AG04450 (cell line): ENCODE data around the gene VEGFB. TPM values are rescaled to one million over a fixed set of nuclear protein-coding genes. Genes with fewer than 3 reads are reported as not detected.
A peak's percentile ranks its signal among the peaks of the same experiment; 100 is the strongest.

Source experiments
- CTCF ChIA-PET: fragments of 300-600, 350-600 bp; formaldehyde crosslinking; extraction: SDS; loops from one replicate; lab custom pipeline; 2022; ENCODE audit warnings: antibody characterized with exemption, inconsistent platforms; lab: Charles Lee
- POLR2A ChIA-PET: fragments of 350-600 bp; formaldehyde crosslinking; extraction: SDS; loops from one replicate; lab custom pipeline; 2021; ENCODE audit warnings: antibody characterized with exemption, inconsistent platforms; lab: Yijun Ruan, JAX
- DNase-seq: peaks from one replicate; pipeline ENCODE4 v3.0.0-alpha.2; 2011; ENCODE audit warnings: low read depth, low spot score
- H3K27ac ChIP-seq: one replicate; pipeline ENCODE4 v1.5.1; 2012; ENCODE audit warnings: low read depth, low read length, control low read depth
- H3K27me3 ChIP-seq: one replicate; pipeline ENCODE4 v1.6.0; 2012; ENCODE audit warnings: low read length; ENCODE audit not compliant: control insufficient read depth, insufficient read depth
- H3K4me3 ChIP-seq: 2 replicates; pipeline ENCODE4 v1.5.1; 2011; ENCODE audit warnings: mild to moderate bottlenecking, low read depth, low read length, control low read depth
- H3K9me3 ChIP-seq: 2 replicates; pipeline ENCODE4 v1.5.1; 2012; ENCODE audit warnings: low read length; ENCODE audit not compliant: control insufficient read depth, insufficient read depth
- polyA plus RNA-seq: library from polyadenylated mRNA; depleted of rRNA; stranded (reverse); fragments of >200 nt; gene quantifications from 2 replicates; pipeline ENCODE4 v1.2.3, GENCODE V29; 2011; rRNA removed
- TF ChIP-seq, protein P1 (sequence below): IDR thresholded peaks from 2 replicates; pipeline ENCODE4 v1.5.1; 2011; ENCODE audit warnings: low read depth, low read length, control low read depth, inconsistent platforms

The VEGFB gene
- polyA plus RNA-seq, 1 experiment = 11.8 TPM

DNA sequence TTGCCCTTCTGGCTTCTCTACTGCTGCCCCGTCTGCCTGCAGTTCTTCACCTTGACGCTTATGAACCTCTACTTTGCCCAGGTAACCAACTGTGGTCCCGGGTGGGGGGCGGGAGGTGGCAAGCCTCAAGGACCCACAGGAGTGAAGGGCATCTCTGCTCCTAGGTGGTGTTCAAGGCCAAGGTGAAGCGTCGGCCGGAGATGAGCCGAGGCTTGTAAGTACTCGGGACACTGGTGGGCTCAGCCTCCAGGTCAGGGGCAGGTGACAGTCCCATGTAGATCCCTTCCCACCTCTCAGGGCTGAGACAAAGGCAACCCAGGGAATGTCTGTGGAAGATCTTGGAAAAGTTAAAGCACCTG, 52.4 kb downstream of the VEGFB start:
- no peaks in the 10 kb centered on the region for H3K9me3 ChIP-seq
- H3K4me3 ChIP-seq = 0 out of 2 replicates have a peak overlapping the region, but pooled peaks have one; percentile 73
- TF ChIP-seq, protein P1, sequence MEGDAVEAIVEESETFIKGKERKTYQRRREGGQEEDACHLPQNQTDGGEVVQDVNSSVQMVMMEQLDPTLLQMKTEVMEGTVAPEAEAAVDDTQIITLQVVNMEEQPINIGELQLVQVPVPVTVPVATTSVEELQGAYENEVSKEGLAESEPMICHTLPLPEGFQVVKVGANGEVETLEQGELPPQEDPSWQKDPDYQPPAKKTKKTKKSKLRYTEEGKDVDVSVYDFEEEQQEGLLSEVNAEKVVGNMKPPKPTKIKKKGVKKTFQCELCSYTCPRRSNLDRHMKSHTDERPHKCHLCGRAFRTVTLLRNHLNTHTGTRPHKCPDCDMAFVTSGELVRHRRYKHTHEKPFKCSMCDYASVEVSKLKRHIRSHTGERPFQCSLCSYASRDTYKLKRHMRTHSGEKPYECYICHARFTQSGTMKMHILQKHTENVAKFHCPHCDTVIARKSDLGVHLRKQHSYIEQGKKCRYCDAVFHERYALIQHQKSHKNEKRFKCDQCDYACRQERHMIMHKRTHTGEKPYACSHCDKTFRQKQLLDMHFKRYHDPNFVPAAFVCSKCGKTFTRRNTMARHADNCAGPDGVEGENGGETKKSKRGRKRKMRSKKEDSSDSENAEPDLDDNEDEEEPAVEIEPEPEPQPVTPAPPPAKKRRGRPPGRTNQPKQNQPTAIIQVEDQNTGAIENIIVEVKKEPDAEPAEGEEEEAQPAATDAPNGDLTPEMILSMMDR = no peak
- CTCF ChIA-PET = interaction anchor here (12.0 kb wide), 1 partner anchor 16 kb away, joined by 124 read pairs; the partner anchor contains the start of gene CATSPERZ
- DNase-seq = no peak
- H3K27ac ChIP-seq = no peak overlapping the region
- POLR2A ChIA-PET = interaction anchor here (0.6 kb wide), 1 partner anchor 603 kb away, joined by 10 read pairs; no protein-coding TSS in a partner anchor
- H3K27me3 ChIP-seq = peaks cover 10% of the 10 kb centered on the region

DNA sequence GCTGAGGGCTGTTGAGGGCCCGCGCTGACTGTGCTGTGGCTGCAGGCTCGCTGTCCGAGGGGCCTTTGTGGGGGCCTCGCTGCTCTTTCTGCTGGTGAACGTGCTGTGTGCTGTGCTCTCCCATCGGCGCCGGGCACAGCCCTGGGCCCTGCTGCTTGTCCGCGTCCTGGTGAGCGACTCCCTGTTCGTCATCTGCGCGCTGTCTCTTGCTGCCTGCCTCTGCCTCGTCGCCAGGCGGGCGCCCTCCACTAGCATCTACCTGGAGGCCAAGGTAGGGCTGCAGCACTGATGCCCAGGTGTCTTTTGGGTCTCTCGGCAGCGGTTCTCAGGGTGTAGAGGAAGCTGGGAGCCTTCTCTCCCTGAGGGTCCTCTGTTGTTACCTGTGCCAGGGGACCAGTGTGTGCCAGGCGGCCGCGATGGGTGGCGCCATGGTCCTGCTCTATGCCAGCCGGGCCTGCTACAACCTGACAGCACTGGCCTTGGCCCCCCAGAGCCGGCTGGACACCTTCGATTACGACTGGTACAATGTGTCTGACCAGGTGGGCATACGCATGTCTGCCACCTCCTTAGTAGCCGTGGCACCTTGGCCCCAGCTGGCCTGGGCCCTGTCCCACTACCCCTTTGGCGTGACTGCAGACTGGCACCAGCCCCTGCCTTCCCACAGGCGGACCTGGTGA, 53.4 kb downstream of the VEGFB start:
- no peak overlapping the region for H3K27ac ChIP-seq
- TF ChIP-seq, protein P1 = no peak
- H3K27me3 ChIP-seq = peaks cover 19% of the 10 kb centered on the region
- H3K9me3 ChIP-seq = no peaks in the 10 kb centered on the region
- H3K4me3 ChIP-seq = no peak overlapping the region
- ChIA-PET POLR2A (interaction anchor here (0.6 kb wide), 1 partner anchor 24 kb away, joined by 3 read pairs; no protein-coding TSS in a partner anchor), CTCF (interaction anchor here (12.0 kb wide), 1 partner anchor 15 kb away, joined by 124 read pairs; the partner anchor contains the start of gene CATSPERZ)
- DNase-seq = no peak

DNA sequence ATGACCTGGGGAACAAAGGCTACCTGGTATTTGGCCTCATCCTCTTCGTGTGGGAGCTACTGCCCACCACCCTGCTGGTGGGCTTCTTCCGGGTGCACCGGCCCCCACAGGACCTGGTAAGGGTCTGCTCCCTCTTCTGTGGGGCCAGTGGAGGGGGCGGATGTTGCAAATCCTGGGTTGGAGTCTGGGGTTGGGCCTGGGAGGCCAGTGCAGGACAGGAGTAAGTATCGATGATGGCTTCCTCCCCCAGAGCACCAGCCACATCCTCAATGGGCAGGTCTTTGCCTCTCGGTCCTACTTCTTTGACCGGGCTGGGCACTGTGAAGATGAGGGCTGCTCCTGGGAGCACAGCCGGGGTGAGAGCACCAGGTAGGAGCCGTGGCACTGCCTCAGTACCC, 54.0 kb downstream of the VEGFB start:
- H3K9me3 ChIP-seq = no peaks in the 10 kb centered on the region
- no peak overlapping the region for H3K27ac ChIP-seq
- H3K4me3 ChIP-seq = no peak overlapping the region
- peaks cover 24% of the 10 kb centered on the region for H3K27me3 ChIP-seq
- ChIA-PET POLR2A (no interaction called here), CTCF (interaction anchor here (12.0 kb wide), 1 partner anchor 14 kb away, joined by 124 read pairs; the partner anchor contains the start of gene CATSPERZ)
- no peak for DNase-seq
- TF ChIP-seq, protein P1 = no peak

Other genes with a start within 250 kb of the VEGFB start
- 99.0 and 105 TPM in 2 replicates for gene OTUB1, start 248.1 kb upstream of the VEGFB start, polyA plus RNA-seq
- gene FLRT1, start 198.7 kb upstream of the VEGFB start, polyA plus RNA-seq = 0.17 and 0.33 TPM in 2 replicates
- 8.0 and 8.1 TPM in 2 replicates for gene MACROD1, start 68.5 kb upstream of the VEGFB start, polyA plus RNA-seq
- gene STIP1, start 48.4 kb upstream of the VEGFB start, polyA plus RNA-seq = 166 and 171 TPM in 2 replicates
- 0.38 and 0.72 TPM in 2 replicates for gene FERMT3, start 27.9 kb upstream of the VEGFB start, polyA plus RNA-seq
- 21.6 and 34.0 TPM in 2 replicates for gene TRPT1, start 8.4 kb upstream of the VEGFB start, polyA plus RNA-seq
- gene NUDT22, start 8.3 kb upstream of the VEGFB start, polyA plus RNA-seq = 18.8 and 29.1 TPM in 2 replicates
- 18.7 and 28.4 TPM in 2 replicates for gene DNAJC4, start 4.0 kb upstream of the VEGFB start, polyA plus RNA-seq
- gene FKBP2, start 6.5 kb downstream of the VEGFB start, polyA plus RNA-seq = 29.9 and 39.0 TPM in 2 replicates
- gene PPP1R14B, start 12.4 kb downstream of the VEGFB start, polyA plus RNA-seq = 119 and 146 TPM in 2 replicates
- gene PLCB3, start 16.9 kb downstream of the VEGFB start, polyA plus RNA-seq = 11.7 and 13.0 TPM in 2 replicates
- 36.1 and 54.8 TPM in 2 replicates for gene BAD, start 50.1 kb downstream of the VEGFB start, polyA plus RNA-seq
- 12.4 and 21.1 TPM in 2 replicates for gene GPR137, start 51.3 kb downstream of the VEGFB start, polyA plus RNA-seq
- gene KCNK4, start 56.7 kb downstream of the VEGFB start, polyA plus RNA-seq = not detected in 2 replicates
- 0.14 TPM in 1 of 2 replicates, not detected in the other for gene CATSPERZ, start 65.8 kb downstream of the VEGFB start, polyA plus RNA-seq
- 5.5 and 7.4 TPM in 2 replicates for gene ESRRA, start 70.9 kb downstream of the VEGFB start, polyA plus RNA-seq
- 194 and 208 TPM in 2 replicates for gene TRMT112, start 83.0 kb downstream of the VEGFB start, polyA plus RNA-seq
- gene PRDX5, start 83.5 kb downstream of the VEGFB start, polyA plus RNA-seq = 366 and 383 TPM in 2 replicates
- 1.4 and 2.0 TPM in 2 replicates for gene CCDC88B, start 105.6 kb downstream of the VEGFB start, polyA plus RNA-seq
- 21.9 and 29.6 TPM in 2 replicates for gene RPS6KA4, start 124.6 kb downstream of the VEGFB start, polyA plus RNA-seq